Measurements from ENCODE around the gene FOXN1.
A peak's percentile ranks its signal among the peaks of the same experiment; 100 is the strongest.
"Not testable (repeated sequence)": the region's sequence is repeated elsewhere in the genome, so short reads cannot be mapped to it uniquely, and the experiment has no call there.

The FOXN1 gene, protein sequence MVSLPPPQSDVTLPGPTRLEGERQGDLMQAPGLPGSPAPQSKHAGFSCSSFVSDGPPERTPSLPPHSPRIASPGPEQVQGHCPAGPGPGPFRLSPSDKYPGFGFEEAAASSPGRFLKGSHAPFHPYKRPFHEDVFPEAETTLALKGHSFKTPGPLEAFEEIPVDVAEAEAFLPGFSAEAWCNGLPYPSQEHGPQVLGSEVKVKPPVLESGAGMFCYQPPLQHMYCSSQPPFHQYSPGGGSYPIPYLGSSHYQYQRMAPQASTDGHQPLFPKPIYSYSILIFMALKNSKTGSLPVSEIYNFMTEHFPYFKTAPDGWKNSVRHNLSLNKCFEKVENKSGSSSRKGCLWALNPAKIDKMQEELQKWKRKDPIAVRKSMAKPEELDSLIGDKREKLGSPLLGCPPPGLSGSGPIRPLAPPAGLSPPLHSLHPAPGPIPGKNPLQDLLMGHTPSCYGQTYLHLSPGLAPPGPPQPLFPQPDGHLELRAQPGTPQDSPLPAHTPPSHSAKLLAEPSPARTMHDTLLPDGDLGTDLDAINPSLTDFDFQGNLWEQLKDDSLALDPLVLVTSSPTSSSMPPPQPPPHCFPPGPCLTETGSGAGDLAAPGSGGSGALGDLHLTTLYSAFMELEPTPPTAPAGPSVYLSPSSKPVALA

GRCh38 chr17:28505986-28506665 is at the start of gene FOXN1:
Gene FOXN1, plus strand, starts transcription at chr17:28506348. Its CDS starts 17,622 bp downstream, at chr17:28523970.
- no peak for DNase-seq

DNA sequence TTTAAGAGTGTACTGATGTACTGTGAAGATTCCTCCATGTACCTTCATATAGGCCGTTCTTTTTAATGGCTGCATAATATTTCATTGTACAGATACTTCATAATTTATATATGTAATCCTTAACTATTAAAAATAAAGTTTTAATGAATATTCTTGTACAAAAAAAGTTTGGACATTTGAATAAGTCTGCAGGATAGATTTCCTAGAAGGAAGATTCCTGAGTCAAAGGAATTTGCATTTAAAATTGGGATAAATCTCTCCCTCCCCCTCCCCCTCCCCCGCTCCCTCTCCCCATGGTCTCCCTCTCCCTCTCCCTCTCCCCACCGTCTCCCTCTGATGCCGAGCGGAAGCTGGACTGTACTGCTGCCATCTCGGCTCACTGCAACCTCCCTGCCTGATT is 48.3 kb upstream of the FOXN1 start:
- no peak for DNase-seq

- DNase-seq = not testable (repeated sequence)
Observed at GRCh38 chr17:28458881-28459280, 47.3 kb upstream of the FOXN1 start.

GRCh38 chr17:28460901-28461300 is 45.2 kb upstream of the FOXN1 start:
- DNase-seq = no peak

DNA sequence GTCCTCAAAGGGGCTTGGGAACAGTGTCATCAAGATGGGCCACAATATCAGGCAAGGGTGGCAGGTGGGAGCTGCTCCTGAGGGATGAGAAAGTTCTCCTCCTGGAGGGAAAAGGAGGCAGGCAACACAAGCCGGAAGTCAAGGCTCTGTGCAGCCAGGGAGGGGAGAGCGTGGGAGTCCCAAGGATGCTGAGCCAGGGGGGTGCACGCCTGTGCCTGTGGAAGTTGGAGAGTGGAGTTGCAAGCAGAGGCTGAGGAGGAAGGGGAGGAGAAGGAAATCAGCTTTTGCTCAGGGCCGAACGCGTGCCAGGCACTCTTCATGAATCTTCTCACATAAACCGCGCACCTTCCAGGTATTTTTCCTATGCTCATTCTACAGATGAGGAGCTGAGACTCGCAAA is 40.1 kb upstream of the FOXN1 start:
- DNase-seq = no peak

GRCh38 chr17:28466521-28467048 is 39.6 kb upstream of the FOXN1 start:
- no peak for DNase-seq

- DNase-seq = no peak
Observed at GRCh38 chr17:28467456-28468025, 38.6 kb upstream of the FOXN1 start.

- not testable (repeated sequence) for DNase-seq
Observed at GRCh38 chr17:28468033-28468735, 38.0 kb upstream of the FOXN1 start.

- no peak for DNase-seq
Observed at GRCh38 chr17:28468781-28469180, 37.4 kb upstream of the FOXN1 start.

DNA sequence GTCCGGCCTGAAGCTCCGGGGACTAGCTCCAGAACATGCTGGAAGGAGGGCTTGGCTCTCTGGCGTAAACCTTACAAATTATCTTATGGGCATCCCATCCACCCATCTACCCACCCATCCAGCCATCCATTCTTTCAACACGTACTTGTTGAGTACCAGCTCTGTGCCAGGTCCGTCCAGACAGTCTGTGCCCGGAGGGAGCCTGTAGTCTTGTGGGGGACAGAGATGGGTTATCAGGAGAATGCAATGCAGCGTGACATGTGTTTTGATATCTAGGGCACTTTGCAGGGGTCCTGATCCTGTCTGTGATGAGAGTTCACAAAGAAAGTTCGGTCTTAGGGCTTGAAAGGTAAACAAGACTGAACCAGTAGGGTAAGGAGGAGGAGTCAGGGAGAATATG is 36.8 kb upstream of the FOXN1 start:
- peak; percentile 15 for DNase-seq

- peak; percentile 8 for DNase-seq
Observed at GRCh38 chr17:28470266-28470913, 35.8 kb upstream of the FOXN1 start.

DNA sequence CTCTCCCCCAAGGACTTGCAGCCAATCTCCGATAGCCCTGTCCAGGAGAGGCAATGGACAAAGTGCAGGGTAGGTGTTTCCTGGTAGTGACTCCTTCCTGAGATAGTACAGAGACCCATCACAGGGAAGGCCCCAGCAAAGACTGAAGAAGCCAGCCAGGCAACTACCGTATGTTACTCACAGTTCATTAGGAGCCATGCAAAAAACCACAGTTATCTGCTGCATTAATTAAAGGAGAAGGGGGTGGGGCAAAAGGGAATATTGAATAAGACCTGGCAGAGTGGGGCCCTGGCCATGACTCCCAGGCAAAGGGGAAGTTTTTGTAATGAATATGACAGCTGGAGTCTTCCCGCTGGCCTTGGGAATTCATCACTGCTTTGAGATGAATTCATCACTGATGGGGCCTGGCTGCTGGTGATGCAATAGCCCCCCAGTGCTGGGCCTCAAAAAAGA is 35.2 kb upstream of the FOXN1 start:
- DNase-seq = peak; percentile 14

DNA sequence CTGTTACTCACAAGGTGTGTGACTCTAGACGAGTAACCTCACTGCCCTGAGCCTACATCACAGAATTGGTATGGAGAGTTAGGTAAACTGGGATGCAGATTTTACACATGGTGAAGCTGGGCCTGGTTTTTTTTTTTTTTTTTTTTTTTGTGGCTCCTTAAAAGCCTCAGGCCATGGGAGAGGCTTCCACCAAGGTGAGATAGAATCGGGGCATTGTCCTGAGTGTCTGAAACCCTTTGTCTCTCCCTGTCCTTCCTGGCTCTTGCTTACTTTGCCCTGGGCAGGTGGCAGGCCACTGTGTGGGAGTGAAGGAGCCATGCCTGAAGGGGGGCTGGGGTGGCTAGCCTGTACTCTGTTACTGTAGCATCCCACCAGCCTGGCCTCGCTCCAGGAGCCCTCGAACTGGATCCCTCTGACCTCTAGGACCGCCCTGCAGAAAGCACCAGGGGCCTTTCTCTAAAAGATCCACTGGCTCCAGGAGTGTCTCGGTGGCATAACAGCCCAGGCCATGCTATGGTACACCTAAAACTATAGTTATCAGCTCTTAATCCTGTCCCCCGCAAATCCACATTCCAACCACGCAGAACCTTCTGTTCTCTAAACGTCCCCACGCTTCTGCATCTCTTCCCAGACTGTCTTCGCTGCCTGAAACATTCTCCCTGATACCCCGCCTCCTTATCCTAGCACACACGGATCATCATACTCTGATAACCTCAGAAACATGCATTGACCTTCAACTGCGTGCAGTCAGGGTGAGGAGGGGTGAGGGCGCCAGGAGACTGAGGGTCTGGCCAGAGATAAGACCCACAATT is 34.4 kb upstream of the FOXN1 start:
- peak; percentile 13 for DNase-seq

GRCh38 chr17:28472871-28473497 is 33.2 kb upstream of the FOXN1 start:
- peak; percentile 7 for DNase-seq

- peak; percentile 45 for DNase-seq
Observed at GRCh38 chr17:28473542-28473941, 32.6 kb upstream of the FOXN1 start, which contains the start of gene SLC13A2. Gene SLC13A2, plus strand, starts transcription at chr17:28473644. Its CDS starts 69 bp downstream, at chr17:28473713.

- DNase-seq = peak; percentile 16
Observed at GRCh38 chr17:28474111-28474531, 32.0 kb upstream of the FOXN1 start.

DNA sequence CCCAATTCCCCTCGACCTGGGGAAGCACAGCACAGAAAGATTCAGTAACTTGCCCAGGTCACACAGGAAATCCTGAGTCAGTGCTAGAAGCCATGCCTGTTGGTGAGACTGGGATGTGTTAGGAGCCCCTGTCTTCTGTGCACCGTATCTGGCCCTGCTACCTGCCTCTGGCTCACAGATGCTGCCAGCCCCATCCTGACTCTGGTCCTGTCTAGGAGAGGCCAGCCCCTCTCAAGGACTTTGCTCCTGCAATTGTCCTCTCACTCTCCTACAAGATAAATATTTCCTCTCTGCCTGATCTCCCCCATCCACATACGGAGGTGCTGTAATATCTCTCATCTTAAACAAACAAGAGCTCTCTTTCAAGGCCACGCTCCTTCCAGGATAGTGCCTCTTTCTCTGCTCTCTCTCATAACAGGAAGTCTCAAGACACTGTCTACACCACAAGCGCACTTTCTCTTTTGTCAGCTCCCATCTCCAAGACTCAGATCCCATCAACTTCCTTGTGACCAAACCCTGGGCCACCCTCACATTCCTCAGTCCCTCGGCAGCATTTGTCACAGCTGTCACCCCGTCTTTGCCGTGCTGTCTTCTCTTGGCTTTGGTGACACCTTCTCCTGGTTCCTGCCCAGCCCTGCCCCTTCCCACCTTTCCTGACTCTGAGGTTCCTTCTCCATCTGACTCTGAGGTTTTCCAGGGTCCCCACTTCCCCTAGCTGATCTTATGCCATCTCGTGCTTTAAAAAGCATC is 30.8 kb upstream of the FOXN1 start:
- no peak for DNase-seq

GRCh38 chr17:28476076-28476865 is 29.9 kb upstream of the FOXN1 start:
- no peak for DNase-seq

DNA sequence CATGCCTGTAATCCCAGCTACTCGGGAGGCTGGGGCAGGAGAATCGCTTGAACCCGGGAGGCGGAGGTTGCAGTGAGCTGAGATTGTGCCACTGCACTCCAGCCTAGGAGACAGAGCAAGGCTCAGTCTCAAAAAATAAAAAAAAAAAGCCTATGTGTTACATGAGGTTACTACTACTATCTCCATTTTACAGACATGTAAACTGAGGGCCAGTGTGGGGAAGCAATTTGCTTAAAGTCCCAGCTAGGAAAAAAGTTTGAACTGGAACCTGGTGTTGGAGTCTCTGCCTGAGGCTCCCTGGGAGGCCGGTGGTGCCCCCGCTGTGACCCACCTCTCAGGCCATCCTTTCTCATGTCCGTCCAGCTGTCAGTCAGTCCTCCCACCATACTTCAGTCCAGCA is 28.2 kb upstream of the FOXN1 start:
- no peak for DNase-seq

Data from 8988T (cell line).